ENCODE measurements around the gene SIM2. TPM values are rescaled to one million over a fixed set of nuclear protein-coding genes. Genes with fewer than 3 reads are reported as not detected.

SIM2 gene
- total RNA-seq, 2 donors from 2014 or later, result not detected

DNA sequence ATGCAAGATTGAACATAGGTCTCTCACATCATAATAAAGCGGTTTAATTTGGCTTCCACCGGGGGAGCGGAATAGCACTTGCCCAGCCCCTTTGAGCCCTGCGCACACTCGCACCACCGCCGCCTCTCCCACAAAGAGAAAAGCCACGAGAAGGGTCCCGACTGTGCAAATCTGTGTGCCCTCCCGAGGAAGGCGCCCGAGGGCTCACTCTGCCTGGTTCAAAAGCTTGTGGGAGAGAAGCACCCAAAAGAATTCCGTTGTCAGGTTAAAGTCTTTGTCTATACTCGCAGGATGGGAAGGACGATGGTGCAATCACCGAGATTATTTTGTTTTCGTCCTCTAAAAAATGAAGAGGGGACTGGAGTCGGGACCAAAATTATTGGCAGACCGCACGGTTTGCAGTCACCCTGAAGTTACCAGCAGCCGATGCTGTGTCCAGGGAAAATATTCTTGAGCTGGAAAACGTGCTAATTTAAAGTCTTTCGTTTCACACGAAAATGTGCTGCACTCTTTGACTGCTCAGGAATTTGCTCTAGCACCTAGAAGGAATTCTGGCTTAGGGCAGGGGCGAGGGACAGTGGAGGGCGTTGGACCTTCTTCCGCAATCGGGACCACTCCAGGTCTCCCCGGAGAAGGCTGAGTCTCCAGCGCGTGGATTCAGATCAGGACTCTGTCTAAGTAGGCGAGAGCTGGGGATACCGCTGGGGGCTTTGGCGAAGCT is 6.6 kb upstream of the SIM2 start:
- no peak overlapping the region for H3K27ac ChIP-seq
- DNase-seq (ENCODE audit: low spot score), result no peak
- ATAC-seq (ENCODE audit: insufficient number of reproducible peaks, low FRiP score, low read depth), result no peak
- no peaks in the 10 kb centered on the region for H3K36me3 ChIP-seq
- H3K4me1 ChIP-seq (ENCODE audit: control insufficient read depth in 1 of 2, low read depth in 2 of 2), result peaks cover 0 to 3% of the 10 kb centered on the region in 2 donors
- H3K9me3 ChIP-seq, result no peaks in the 10 kb centered on the region
- TF ChIP-seq, protein P1, sequence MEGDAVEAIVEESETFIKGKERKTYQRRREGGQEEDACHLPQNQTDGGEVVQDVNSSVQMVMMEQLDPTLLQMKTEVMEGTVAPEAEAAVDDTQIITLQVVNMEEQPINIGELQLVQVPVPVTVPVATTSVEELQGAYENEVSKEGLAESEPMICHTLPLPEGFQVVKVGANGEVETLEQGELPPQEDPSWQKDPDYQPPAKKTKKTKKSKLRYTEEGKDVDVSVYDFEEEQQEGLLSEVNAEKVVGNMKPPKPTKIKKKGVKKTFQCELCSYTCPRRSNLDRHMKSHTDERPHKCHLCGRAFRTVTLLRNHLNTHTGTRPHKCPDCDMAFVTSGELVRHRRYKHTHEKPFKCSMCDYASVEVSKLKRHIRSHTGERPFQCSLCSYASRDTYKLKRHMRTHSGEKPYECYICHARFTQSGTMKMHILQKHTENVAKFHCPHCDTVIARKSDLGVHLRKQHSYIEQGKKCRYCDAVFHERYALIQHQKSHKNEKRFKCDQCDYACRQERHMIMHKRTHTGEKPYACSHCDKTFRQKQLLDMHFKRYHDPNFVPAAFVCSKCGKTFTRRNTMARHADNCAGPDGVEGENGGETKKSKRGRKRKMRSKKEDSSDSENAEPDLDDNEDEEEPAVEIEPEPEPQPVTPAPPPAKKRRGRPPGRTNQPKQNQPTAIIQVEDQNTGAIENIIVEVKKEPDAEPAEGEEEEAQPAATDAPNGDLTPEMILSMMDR (IDR thresholded peaks at IDR 0.05), result no peak
- H3K4me3 ChIP-seq, result no peak overlapping the region
- H3K27me3 ChIP-seq (replicated peaks; ENCODE audit: insufficient read depth), result peaks cover 60% of the 10 kb centered on the region

DNA sequence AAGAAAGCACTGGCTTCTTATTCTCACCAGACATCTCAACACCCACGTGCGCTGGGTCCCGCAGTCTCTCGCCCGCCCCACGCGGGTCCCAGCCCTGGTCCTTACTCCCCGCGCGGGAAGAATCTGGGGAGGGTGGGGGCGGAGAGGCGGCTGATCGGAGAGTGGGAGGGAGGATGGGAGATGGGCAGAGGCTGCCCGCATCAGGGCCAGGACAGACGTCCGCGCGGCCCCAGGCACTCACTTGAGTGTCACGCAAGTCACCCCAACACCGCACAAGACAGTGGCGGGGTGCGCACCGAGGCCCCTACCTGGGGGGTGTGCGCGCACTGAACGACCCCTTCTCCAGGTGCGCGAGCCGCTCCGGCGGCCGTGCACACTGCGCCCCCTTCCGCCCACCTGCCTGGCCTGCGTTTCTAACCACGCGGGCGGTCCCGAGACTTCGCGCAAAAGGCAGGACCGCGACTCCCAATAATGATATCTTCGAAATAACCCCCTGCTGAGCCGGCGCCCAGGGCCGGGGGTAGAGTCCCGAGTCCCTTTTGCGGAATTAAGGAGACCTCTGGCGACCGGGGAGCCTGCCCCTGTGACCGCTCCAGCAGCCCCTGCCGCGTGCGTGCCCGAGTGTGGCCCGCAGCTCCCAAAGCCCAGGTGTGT is 6.0 kb upstream of the SIM2 start:
- Histone ChIP-seq H3K36me3 (no peaks in the 10 kb centered on the region), H3K27me3 (replicated peaks; ENCODE audit: insufficient read depth) (peaks cover 64% of the 10 kb centered on the region), H3K27ac (peak overlapping the region in 1 of 2 donors; percentile 45), H3K9me3 (no peaks in the 10 kb centered on the region), H3K4me1 (ENCODE audit: control insufficient read depth in 1 of 2, low read depth in 2 of 2) (peaks cover 2 to 10% of the 10 kb centered on the region in 2 donors), H3K4me3 (no peak overlapping the region)
- DNase-seq (ENCODE audit: low spot score), result no peak
- TF ChIP-seq, protein P1 (IDR thresholded peaks at IDR 0.05), result no peak
- ATAC-seq (ENCODE audit: insufficient number of reproducible peaks, low FRiP score, low read depth), result no peak

DNA sequence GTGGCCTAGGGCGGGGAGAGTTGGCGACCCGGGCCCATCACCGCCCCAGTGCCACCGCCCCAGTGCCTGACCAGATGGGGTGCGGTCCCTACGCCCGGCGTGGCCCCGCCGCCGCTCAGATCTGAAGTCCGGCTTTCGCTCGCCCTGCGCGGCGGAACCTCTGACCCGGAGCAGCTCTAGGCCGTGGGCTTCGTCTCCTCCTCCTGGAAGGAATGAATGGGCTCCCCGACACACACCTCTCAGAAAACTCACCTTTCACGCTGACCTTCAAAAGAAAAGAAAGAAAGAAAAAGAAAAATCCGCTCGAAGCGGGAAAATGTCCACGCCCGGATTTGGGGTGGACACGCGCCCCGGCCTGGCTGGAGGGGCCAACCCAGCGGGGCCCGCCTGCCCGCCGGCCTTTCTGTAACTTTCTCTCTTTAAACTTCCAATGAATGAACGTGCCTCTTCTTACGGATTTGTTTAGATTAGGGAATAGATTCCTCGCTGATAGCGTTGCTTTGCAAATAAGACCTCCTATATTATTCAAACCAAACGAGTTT is 5.4 kb upstream of the SIM2 start:
- Histone ChIP-seq H3K27ac (peak overlapping the region in 1 of 2 donors; percentile 45), H3K36me3 (no peaks in the 10 kb centered on the region), H3K4me1 (ENCODE audit: control insufficient read depth in 1 of 2, low read depth in 2 of 2) (peaks cover 8 to 16% of the 10 kb centered on the region in 2 donors), H3K4me3 (no peak overlapping the region), H3K9me3 (no peaks in the 10 kb centered on the region), H3K27me3 (replicated peaks; ENCODE audit: insufficient read depth) (peaks cover 64% of the 10 kb centered on the region)
- no peak for DNase-seq (ENCODE audit: low spot score)
- no peak for ATAC-seq (ENCODE audit: insufficient number of reproducible peaks, low FRiP score, low read depth)
- TF ChIP-seq, protein P1 (IDR thresholded peaks at IDR 0.05), result no peak

DNA sequence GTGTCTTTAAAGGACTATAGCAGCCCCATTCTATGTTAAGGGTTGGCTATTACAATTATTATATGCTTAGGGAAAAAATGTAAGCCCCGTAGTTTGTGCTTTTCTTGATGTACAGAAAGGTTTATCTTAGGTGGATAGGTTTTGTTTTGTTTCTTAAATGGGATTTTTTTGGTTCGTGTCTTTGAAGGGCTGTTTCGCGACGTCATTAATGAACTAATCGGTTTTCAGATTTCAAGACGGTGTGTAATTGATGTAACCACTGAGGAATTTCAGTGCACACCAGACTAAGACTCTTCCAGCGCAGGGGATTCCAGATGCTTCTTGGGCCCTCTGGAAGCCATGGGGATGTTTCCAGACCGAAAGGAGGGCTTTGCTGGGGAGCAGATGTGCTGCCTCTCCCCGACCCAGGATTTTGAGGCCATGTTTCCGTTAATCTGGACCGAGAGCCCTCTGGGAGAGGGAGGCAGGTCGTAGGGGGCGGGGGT is 4.8 kb upstream of the SIM2 start:
- ATAC-seq (ENCODE audit: insufficient number of reproducible peaks, low FRiP score, low read depth), result no peak
- DNase-seq (ENCODE audit: low spot score), result no peak
- peak overlapping the region in 1 of 2 donors; percentile 45 for H3K27ac ChIP-seq
- H3K4me1 ChIP-seq (ENCODE audit: control insufficient read depth in 1 of 2, low read depth in 2 of 2), result peaks cover 11 to 20% of the 10 kb centered on the region in 2 donors
- no peaks in the 10 kb centered on the region for H3K36me3 ChIP-seq
- no peak overlapping the region for H3K4me3 ChIP-seq
- peaks cover 64% of the 10 kb centered on the region for H3K27me3 ChIP-seq (replicated peaks; ENCODE audit: insufficient read depth)
- TF ChIP-seq, protein P1 (IDR thresholded peaks at IDR 0.05), result no peak
- no peaks in the 10 kb centered on the region for H3K9me3 ChIP-seq

DNA sequence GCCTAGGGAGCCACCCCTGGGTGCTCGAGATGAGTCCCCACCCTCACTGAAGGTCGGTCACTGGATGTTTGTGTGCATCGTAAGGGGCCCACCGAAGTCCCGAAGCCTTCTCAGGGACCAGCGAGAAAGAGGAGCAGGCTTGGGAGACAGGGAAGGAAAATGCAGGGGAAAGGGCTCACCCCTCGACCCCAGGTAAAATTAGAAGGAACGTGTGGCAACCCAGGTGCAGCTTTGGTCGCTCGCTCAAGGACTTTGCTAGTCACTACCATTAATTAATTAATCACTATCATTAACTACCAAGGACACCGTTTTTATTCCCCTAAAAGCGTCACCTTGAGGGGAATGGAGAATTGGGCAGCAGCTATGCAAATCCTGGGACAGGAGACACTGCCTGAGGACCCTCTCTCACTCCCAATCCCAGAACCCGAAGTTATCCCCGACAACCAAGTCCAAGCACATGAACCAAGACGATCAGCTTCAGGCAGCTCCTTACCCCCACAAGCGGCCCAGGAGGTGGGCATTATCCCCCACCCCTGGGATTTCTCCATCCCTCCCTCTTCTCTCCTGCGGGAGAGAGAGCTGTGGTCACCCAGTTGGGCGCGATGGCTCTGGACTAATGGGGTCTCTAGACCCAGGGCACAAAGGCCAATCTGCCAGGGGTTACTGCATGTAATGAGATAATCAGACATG is 4.2 kb upstream of the SIM2 start:
- no peak for ATAC-seq (ENCODE audit: insufficient number of reproducible peaks, low FRiP score, low read depth)
- Histone ChIP-seq H3K27me3 (replicated peaks; ENCODE audit: insufficient read depth) (peaks cover 64% of the 10 kb centered on the region), H3K9me3 (no peaks in the 10 kb centered on the region), H3K4me1 (ENCODE audit: control insufficient read depth in 1 of 2, low read depth in 2 of 2) (peaks cover 18 to 27% of the 10 kb centered on the region in 2 donors), H3K27ac (no peak overlapping the region), H3K4me3 (no peak overlapping the region), H3K36me3 (no peaks in the 10 kb centered on the region)
- DNase-seq (ENCODE audit: low spot score), result no peak
- TF ChIP-seq, protein P1 (IDR thresholded peaks at IDR 0.05), result no peak

Data from thoracic aorta (tissue), 2 donors.